Epithelial cell of proximal tubule (primary cell): Measurements from ENCODE around the gene IRAG1. TPM values are rescaled to one million over a fixed set of nuclear protein-coding genes. Genes with fewer than 3 reads are reported as not detected.

Source experiments
- DNase-seq: peaks from one replicate; pipeline ENCODE4 v3.0.0-alpha.2; 2011; ENCODE audit warnings: low read depth
- H3K4me3 ChIP-seq: 2 replicates; pipeline ENCODE4 v1.5.1; 2011; ENCODE audit warnings: low read depth, mild to moderate bottlenecking, low read length
- total RNA-seq: library from RNA; depleted of rRNA; stranded (reverse); fragments of >200 nt; gene quantifications from 2 replicates; pipeline ENCODE4 v1.2.3, GENCODE V29; 2015
- TF ChIP-seq, protein P1 (sequence below): conservative IDR thresholded peaks from 2 replicates; pipeline ENCODE4 v1.5.1; 2012; ENCODE audit warnings: low read depth, mild to moderate bottlenecking, low read length

IRAG1 gene
- total RNA-seq, 1 donor from 2014 or later: not detected

DNA sequence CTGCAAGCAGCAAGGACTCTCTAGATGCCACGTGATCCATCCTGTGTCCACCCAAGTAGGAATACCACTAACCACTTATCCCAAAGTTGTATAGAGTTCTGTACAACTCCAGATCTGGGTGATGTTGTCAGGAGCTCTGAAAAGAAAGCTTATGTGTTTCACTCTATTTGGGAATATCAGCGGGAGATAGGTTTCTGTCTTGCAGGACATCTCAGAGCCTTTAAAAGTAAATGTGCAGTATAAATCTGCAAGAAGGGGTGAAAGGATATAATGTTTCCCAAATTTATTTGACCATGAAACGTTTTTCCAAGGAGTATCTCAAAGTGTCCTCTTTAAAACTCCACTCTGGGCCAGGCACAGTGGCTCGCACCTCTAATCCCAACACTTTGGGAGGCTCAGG lies 13.9 kb downstream of the IRAG1 start:
- no peak for DNase-seq
- H3K4me3 ChIP-seq: no peak overlapping the region
- TF ChIP-seq, protein P1, sequence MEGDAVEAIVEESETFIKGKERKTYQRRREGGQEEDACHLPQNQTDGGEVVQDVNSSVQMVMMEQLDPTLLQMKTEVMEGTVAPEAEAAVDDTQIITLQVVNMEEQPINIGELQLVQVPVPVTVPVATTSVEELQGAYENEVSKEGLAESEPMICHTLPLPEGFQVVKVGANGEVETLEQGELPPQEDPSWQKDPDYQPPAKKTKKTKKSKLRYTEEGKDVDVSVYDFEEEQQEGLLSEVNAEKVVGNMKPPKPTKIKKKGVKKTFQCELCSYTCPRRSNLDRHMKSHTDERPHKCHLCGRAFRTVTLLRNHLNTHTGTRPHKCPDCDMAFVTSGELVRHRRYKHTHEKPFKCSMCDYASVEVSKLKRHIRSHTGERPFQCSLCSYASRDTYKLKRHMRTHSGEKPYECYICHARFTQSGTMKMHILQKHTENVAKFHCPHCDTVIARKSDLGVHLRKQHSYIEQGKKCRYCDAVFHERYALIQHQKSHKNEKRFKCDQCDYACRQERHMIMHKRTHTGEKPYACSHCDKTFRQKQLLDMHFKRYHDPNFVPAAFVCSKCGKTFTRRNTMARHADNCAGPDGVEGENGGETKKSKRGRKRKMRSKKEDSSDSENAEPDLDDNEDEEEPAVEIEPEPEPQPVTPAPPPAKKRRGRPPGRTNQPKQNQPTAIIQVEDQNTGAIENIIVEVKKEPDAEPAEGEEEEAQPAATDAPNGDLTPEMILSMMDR: no peak

DNA sequence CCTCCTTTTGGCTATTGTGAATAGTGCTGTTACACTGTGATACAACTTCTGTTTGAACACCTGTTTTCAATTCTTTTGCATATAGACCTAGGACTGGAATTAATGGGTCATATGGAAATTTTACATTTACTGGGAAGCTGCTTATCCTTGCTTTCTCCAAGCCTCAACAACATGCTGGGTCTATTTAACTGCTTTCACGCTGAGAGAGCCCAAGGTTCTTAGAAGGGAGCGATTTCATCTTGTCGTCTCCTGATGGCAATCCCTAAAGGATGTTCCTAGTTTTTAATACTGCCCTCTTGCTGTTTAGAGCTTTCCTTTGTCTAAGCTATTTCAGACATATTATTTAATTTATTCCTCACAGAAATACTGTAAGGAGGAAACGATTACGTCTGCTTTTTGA lies 15.5 kb downstream of the IRAG1 start:
- no peak for DNase-seq
- no peak overlapping the region for H3K4me3 ChIP-seq
- TF ChIP-seq, protein P1: no peak

DNA sequence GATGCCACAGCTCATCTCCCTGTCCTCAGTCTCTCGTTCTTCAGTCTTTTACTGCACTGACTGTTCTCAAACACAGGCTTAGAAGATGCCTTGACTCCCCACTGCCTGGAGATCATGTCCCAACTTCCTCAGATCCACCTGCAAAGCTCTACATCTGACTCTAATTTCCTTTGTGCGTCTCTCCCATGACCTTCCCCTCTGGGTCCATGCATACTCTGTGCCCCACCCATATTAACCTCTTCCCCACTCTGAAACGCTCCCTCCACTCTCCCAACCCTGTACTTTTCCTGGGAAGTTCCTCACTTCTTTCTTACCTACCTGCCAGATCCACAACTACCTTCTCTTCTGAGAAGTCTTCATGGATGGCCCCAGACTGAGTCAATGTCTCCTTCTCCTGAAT lies 16.6 kb downstream of the IRAG1 start:
- H3K4me3 ChIP-seq: no peak overlapping the region
- no peak for DNase-seq
- TF ChIP-seq, protein P1: no peak

DNA sequence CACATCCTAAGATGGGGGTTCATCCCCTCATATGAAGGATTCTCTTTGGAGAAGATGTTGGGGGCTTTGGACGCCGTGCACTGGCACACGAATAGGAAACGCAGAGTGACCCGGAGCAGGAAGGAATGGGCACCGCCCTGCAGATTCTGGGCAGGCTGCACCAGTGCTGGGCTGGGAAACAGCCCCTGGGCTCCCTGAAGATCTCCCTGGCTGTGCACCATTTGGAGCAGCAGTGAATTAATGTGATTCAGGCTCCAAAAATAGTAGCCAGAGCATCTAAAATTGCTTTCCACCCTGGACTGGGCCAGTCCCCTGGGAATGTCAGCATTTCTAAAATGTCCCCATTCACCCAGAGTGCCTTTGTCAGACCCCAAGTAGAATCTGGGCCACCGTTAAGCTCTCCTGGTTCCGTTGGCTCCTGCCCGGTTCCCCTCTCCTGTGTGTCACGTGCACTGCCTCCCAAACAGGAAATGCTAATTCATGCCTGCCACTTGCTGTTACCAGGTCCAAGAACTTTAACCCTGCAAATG lies 18.6 kb downstream of the IRAG1 start:
- no peak overlapping the region for H3K4me3 ChIP-seq
- DNase-seq: no peak
- TF ChIP-seq, protein P1: no peak

DNA sequence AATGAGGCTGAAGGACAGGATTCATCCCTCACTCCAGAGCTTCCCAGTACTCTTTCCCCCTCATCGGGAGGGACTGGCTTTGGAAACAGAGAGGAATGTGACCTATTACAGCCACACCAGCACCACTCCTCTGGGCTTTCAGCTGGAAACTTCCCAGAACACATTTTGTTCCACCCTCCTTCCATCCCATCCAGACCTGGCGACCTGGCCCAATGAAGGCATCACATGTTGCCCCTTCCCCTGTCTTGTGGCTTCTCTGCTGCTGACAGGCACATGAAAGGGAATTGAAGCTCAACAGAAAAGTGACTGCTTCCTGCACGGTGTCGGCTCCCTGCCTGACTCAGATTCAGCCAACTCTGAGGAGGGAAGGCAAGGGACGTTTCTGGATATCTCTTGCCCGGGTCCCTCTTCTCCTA lies 19.1 kb downstream of the IRAG1 start:
- TF ChIP-seq, protein P1: no peak
- no peak for DNase-seq
- H3K4me3 ChIP-seq: no peak overlapping the region

DNA sequence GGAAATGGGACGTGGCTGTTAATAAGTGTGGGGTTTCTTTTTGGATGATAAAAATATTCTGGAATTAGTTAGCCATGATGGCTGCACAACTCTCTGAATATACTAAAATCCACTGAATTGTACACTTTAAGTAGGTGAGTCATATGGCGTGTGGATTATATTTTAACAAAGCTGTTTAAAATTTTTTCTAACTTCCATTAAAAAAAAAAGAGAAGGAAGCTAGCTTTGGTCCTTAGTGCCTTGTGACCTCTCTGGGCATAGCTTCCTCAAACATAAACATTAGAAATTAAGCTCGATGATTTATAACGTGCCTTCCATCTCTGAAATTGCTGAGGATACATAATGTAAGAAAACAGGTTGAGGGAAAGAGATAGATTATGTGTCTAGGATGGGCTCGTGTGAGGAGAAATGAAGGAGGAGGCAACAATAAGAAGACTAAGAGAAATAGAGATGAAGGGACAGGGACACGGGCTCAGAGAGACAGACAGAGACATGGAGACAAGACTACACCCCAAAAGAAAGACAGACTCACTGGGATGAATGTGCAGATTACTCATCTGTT lies 20.0 kb downstream of the IRAG1 start:
- TF ChIP-seq, protein P1: no peak
- no peak for DNase-seq
- no peak overlapping the region for H3K4me3 ChIP-seq

DNA sequence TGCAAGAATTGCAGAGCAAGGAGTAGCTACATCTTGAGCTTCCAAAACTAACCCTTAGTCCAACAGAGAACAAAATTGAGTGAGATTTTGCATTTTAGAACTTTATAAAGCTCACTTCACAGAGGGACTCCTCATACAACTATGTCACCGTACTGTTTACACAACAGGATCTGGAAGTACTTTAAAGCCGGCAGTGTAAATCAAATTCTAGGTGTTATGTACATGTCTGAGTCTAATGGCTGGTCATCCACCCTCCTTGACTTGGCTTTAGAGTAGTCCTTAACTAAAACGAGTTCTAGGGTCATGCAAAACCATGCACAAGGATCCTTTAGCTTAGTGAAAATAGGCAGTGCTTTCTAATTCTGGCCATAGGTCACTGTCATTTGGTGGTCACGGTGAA lies 23.5 kb downstream of the IRAG1 start:
- DNase-seq: no peak
- H3K4me3 ChIP-seq: no peak overlapping the region
- TF ChIP-seq, protein P1: no peak
